ENCODE data around the gene BCCIP. TPM values are rescaled to one million over a fixed set of nuclear protein-coding genes. Genes with fewer than 3 reads are reported as not detected.

Gene BCCIP
- total and polyA plus RNA-seq, 5 donors: 44.5 to 61.2 (median 50.9) TPM

DNA sequence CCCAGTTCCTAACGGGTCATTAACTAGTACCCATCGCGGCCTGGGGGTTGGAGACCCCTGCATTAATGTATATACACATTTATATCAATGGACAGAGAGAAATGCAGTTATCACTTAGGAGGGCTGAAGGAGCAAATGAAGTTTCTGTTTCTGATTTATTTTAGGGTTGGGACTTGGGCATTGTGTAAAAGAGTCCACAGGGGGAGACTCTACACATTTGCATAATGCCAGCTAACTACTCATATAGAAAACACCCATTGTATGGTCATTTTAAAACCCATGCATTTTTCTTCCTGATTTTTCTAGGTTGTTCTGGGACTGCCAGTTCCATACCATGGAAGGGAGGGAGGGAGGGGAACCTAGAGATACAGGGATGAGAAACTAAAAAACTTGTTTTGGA, 23.5 kb downstream of the BCCIP start:
- H3K4me3 ChIP-seq (ENCODE audit: low read length): no peak overlapping the region
- no peaks in the 10 kb centered on the region for H3K4me1 ChIP-seq (ENCODE audit: control insufficient read depth, insufficient read depth, low read length)
- no peak for ATAC-seq
- H3K27me3 ChIP-seq (ENCODE audit: control insufficient read depth, insufficient read depth): no peaks in the 10 kb centered on the region
- no peak for DNase-seq
- no peaks in the 10 kb centered on the region for H3K9me3 ChIP-seq (ENCODE audit: control insufficient read depth, low read length)
- intact Hi-C loops (cut with DNase I): no loop called here
- H3K27ac ChIP-seq (ENCODE audit: low read length): no peak overlapping the region
- WGBS: 95% methylated on average over 3 of the region's 3 CpGs

DNA sequence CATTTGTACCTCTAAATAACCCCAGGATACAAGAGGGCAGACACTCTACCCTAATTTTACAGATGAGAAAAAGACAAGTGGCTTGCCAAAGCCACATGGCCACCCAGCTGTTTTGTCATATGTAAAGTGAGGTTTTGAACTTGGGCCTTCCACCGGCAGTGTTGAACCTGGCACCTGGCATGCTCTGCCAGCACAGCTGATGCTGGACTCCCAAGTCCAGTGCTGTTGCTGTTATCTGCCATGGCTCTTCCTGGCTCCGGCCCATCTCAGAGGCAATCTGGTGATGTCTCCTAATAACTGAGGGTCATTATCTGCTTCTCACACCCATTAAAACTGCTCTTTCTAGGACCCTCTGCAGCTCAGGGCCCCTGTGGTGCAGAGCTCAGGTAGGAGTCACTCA, 25.0 kb downstream of the BCCIP start:
- no peak overlapping the region for H3K27ac ChIP-seq (ENCODE audit: low read length)
- 84% methylated on average over 2 of the region's 2 CpGs for WGBS

DNA sequence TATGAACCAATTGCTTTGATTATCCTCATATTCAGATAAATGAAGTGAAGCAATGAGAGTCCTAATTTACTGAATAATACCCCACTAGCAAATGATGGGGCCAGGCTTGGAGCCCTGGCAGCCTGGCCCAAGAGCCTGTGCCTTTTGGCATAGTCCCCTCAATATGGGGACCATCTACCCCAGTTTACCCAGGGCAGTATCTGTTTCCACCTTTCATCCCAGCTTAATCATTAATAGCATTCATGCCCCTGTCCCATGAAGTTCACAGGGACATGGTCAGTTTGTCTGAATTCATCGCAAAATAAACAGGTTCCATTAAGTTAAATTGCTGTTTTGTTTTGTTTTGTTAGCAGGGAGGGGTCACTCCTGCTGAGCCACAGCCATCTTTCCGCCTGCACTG, 25.5 kb downstream of the BCCIP start:
- H3K27ac ChIP-seq (ENCODE audit: low read length): no peak overlapping the region
- H3K27me3 ChIP-seq (ENCODE audit: control insufficient read depth, insufficient read depth): no peaks in the 10 kb centered on the region
- DNase-seq (no peak), ATAC-seq (no peak)
- H3K4me1 ChIP-seq (ENCODE audit: control insufficient read depth, insufficient read depth, low read length): no peaks in the 10 kb centered on the region
- 92% methylated on average over 2 of the region's 2 CpGs for WGBS
- no peaks in the 10 kb centered on the region for H3K9me3 ChIP-seq (ENCODE audit: control insufficient read depth, low read length)
- intact Hi-C loops (cut with DNase I): no loop called here
- H3K4me3 ChIP-seq (ENCODE audit: low read length): no peak overlapping the region

More for the DNA sequence above, 25.0 kb downstream of the BCCIP start:
- Histone ChIP-seq H3K4me3 (ENCODE audit: low read length) (no peak overlapping the region), H3K4me1 (ENCODE audit: control insufficient read depth, insufficient read depth, low read length) (no peaks in the 10 kb centered on the region), H3K27me3 (ENCODE audit: control insufficient read depth, insufficient read depth) (no peaks in the 10 kb centered on the region), H3K9me3 (ENCODE audit: control insufficient read depth, low read length) (no peaks in the 10 kb centered on the region)
- ATAC-seq (no peak), DNase-seq (no peak)
- intact Hi-C loops (cut with DNase I): no loop called here

DNA sequence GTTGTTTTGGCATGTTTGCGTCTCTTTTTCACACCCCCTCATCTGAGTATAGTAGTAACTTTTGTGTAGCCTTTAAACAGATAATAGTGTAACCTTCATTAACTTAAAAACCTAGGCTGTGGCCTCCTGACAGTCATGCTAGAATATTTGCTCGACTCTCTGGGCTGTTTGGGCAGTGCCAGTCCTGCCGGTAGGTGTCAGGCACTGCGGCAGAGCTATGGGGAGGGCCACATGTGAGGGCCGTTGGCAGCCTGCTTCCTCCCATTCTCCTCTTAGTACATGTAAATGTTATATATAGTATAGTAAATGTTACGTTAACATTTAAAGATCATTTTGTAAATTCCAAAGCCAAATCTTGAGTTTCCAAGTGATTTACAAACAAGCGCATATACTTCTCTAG, 26.1 kb downstream of the BCCIP start:
- ATAC-seq (no peak), DNase-seq (no peak)
- H3K4me3 ChIP-seq (ENCODE audit: low read length): no peak overlapping the region
- H3K4me1 ChIP-seq (ENCODE audit: control insufficient read depth, insufficient read depth, low read length): no peaks in the 10 kb centered on the region
- no peaks in the 10 kb centered on the region for H3K27me3 ChIP-seq (ENCODE audit: control insufficient read depth, insufficient read depth)
- WGBS: 89% methylated on average over 7 of the region's 7 CpGs
- intact Hi-C loops (cut with DNase I): no loop called here
- no peak overlapping the region for H3K27ac ChIP-seq (ENCODE audit: low read length)
- H3K9me3 ChIP-seq (ENCODE audit: control insufficient read depth, low read length): no peaks in the 10 kb centered on the region

DNA sequence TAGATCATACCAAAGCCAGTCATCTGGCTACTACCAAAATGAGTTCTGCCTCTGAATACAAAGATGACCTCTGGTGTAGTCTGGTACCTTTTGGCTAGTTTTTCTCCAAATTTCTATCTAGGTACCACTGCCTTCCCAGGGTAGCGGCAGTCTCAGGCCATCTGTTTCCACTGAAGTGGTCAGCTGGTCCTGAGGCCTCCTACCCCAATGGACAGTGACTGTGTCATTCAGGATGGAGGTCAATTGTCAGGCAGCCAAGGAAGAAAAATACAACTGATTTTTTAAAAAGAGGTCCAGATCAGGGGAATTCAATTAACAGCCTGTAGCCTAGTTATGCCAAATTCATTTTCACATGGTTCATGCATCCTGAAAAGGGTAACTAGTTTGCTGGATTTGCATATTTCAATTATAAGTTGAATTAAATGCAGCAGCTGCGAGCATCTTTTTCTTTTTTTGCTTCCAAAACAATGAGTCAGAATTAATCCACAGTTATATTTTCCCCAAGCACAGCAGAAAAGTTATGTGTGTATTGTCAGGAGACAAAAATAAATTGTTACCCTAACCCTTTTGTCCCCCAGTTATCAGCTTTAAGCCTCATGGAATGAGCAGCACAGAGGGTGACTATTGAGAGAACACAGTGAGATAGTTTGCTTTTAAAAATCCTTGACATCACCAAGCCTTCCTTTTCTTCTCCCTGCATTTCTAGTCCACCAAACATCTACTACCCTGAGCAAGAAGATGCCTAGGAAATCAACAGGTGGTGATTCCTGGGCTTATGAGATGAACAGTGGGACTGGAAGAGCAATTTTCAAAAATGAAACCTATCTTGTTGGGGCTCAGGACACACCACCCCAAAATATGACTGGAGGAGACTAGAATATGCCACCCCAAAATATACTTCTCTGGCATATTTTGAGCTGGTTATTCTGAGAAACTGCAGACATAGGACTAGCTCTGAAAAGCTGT, 27.7 kb downstream of the BCCIP start:
- H3K4me1 ChIP-seq (ENCODE audit: control insufficient read depth, insufficient read depth, low read length): no peaks in the 10 kb centered on the region
- H3K27ac ChIP-seq (ENCODE audit: low read length): peak overlapping the region; percentile 51
- no peaks in the 10 kb centered on the region for H3K27me3 ChIP-seq (ENCODE audit: control insufficient read depth, insufficient read depth)
- 87% methylated on average over 2 of the region's 2 CpGs for WGBS
- H3K9me3 ChIP-seq (ENCODE audit: control insufficient read depth, low read length): no peaks in the 10 kb centered on the region
- ATAC-seq (no peak), DNase-seq (no peak)
- no peak overlapping the region for H3K4me3 ChIP-seq (ENCODE audit: low read length)
- intact Hi-C loops (cut with DNase I): no loop called here

DNA sequence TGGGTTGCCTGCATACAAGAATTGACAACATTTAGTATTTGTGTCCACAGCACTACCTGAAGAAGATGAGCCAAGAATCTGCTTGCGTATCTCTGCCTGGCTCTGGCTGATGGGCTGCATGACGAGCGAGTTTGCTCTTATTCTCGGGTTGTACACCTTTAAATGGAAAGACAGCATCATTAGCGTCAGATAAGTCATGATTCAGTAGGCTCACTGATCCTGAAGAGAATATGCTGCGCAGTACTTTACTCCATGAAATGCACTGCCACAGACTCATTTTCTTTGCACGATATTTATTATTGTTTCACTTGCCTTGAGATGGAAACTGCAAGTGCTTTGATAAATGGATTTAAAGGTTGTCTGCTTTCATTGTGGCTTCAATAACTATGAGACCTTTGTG, 29.1 kb downstream of the BCCIP start:
- 93% methylated on average over 7 of the region's 7 CpGs for WGBS
- Histone ChIP-seq H3K27ac (ENCODE audit: low read length) (no peak overlapping the region), H3K9me3 (ENCODE audit: control insufficient read depth, low read length) (no peaks in the 10 kb centered on the region), H3K27me3 (ENCODE audit: control insufficient read depth, insufficient read depth) (no peaks in the 10 kb centered on the region), H3K4me1 (ENCODE audit: control insufficient read depth, insufficient read depth, low read length) (no peaks in the 10 kb centered on the region), H3K4me3 (ENCODE audit: low read length) (no peak overlapping the region)
- DNase-seq (no peak), ATAC-seq (no peak)
- intact Hi-C loops (cut with DNase I): no loop called here

DNA sequence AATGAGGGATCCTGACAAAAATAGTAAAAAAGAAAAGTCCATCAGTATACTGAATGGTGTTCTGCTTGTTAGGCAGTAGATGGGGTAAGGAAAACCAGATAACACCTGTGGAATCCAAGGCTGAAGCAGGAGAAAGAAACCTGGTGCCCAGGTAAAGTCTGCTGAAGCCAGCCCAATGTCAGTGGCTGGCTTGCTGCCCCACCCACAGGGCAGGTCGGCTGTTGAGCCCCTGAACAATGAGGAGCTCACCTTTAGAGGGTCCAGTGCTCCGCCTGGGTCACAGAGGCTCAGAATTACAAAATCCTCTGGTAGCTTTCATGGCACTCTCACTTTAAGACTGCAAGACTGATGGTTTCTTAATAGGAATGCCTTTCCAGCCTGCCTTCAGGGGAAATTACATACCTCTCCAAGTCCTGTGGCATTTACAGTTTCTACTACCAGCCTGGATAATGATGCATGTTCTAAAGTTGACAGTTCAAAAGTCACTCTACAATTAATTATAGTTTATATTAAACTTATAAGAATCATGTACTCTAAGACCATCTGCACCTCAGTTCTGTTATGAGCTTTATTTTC, 33.9 kb downstream of the BCCIP start:
- intact Hi-C loops (cut with DNase I): no loop called here
- no peaks in the 10 kb centered on the region for H3K9me3 ChIP-seq (ENCODE audit: control insufficient read depth, low read length)
- H3K4me3 ChIP-seq (ENCODE audit: low read length): no peak overlapping the region
- DNase-seq: no peak
- H3K27ac ChIP-seq (ENCODE audit: low read length): no peak overlapping the region
- no peaks in the 10 kb centered on the region for H3K4me1 ChIP-seq (ENCODE audit: control insufficient read depth, insufficient read depth, low read length)
- 85% methylated on average over 2 of the region's 2 CpGs for WGBS
- H3K27me3 ChIP-seq (ENCODE audit: control insufficient read depth, insufficient read depth): no peaks in the 10 kb centered on the region
- no peak for ATAC-seq

DNA sequence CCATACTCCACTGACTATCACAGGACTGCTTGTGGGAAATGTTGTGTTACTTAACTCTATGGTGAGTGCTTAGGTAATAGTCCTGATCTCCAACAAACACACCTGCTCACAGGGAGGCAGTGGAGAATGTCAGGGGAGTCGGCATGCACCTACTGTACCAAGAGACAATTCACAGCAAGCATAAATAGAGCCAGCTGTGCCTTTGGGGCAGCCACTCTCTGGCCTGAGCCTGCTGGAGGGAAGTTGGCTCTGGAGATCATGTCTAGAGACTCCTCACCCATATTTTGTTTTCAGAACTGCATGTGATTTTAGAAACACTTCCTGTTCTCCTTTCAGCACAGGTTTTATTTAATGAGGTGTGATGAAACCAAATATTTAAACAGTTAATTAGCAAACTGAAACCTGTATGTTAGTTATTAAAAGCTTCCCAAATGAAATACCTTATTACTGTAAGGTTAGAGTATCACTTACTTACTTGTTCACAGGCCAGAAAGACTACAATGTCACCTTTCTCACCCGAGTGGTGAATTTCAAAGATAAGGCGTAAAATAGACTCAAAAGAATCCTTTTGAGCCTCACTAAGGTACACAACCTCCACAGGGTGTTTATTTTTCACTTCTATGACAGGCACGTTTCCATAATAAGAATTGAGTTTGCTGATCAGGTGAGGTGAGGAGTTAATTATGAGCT, 35.9 kb downstream of the BCCIP start:
- no peak for DNase-seq
- H3K27ac ChIP-seq (ENCODE audit: low read length): no peak overlapping the region
- H3K9me3 ChIP-seq (ENCODE audit: control insufficient read depth, low read length): no peaks in the 10 kb centered on the region
- ATAC-seq: no peak
- H3K4me1 ChIP-seq (ENCODE audit: control insufficient read depth, insufficient read depth, low read length): no peaks in the 10 kb centered on the region
- intact Hi-C loops (cut with DNase I): no loop called here
- H3K27me3 ChIP-seq (ENCODE audit: control insufficient read depth, insufficient read depth): no peaks in the 10 kb centered on the region
- H3K4me3 ChIP-seq (ENCODE audit: low read length): no peak overlapping the region
- WGBS: 88% methylated on average over 4 of the region's 4 CpGs

DNA sequence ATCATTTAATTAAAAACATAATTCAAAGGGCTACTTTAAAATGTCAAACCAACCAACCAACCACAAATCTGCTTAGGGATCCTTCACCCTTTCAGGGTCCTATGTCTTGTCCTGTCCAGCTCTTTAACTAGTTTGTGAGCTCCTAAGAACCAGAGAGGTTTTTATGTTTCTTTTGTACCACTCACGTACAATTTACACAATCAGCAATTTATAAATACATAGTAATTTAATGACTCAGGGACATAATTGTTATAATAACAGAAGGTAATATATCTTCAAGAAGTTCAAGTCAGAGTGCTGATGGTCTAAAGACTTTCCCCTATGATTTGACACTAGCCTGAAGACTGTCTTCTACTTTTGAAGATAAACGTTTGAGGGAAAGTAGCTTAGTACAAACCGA, 41.8 kb downstream of the BCCIP start:
- H3K9me3 ChIP-seq (ENCODE audit: control insufficient read depth, low read length): no peaks in the 10 kb centered on the region
- DNase-seq: no peak
- WGBS: 84% methylated on average over 3 of the region's 3 CpGs
- ATAC-seq: no peak
- H3K4me1 ChIP-seq (ENCODE audit: control insufficient read depth, insufficient read depth, low read length): no peaks in the 10 kb centered on the region
- H3K4me3 ChIP-seq (ENCODE audit: low read length): no peak overlapping the region
- no peaks in the 10 kb centered on the region for H3K27me3 ChIP-seq (ENCODE audit: control insufficient read depth, insufficient read depth)
- intact Hi-C loops (cut with DNase I): loop anchor here in 1 of 4 donors (5.0 kb wide), 1 partner anchor 107 kb away; no protein-coding TSS in a partner anchor
- H3K27ac ChIP-seq (ENCODE audit: low read length): no peak overlapping the region

DNA sequence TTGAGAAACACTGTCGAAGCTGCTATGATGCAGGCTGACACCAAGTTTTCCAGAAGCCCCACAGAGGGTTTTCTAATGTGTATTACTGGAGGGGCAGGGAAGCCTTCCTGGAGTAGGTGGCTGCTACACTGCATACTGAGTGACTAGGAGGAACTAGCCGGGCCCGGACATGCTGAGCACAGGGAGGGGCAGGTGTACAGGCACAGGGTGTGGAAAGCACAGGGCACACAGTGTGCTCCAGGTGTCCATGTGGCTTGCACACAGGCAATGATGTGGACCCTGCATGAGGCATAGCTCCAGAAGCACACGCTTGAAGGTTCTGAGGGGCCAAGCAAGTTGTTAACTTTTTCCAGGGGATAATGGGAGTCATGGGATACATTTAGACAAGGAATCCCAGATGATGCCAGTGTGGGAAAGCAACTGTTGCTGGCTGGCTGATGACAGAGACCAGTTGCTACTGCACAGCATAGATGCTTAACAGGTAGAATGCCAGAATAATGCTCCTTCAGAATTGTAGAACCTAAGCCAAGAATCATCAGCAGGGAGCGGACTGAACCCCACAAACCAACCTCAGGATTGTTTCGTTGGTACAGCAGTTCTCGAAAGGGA, 43.2 kb downstream of the BCCIP start:
- ATAC-seq: peak; percentile 25 to 47
- intact Hi-C loops (cut with DNase I): loop anchor here in 1 of 4 donors (5.0 kb wide), 1 partner anchor 106 kb away; no protein-coding TSS in a partner anchor
- H3K4me1 ChIP-seq (ENCODE audit: control insufficient read depth, insufficient read depth, low read length): no peaks in the 10 kb centered on the region
- H3K4me3 ChIP-seq (ENCODE audit: low read length): no peak overlapping the region
- no peak for DNase-seq
- no peak overlapping the region for H3K27ac ChIP-seq (ENCODE audit: low read length)
- 98% methylated on average over 7 of the region's 7 CpGs for WGBS
- no peaks in the 10 kb centered on the region for H3K9me3 ChIP-seq (ENCODE audit: control insufficient read depth, low read length)
- H3K27me3 ChIP-seq (ENCODE audit: control insufficient read depth, insufficient read depth): no peaks in the 10 kb centered on the region

Data from right cardiac atrium (tissue), 5 donors.